ENCODE measurements around the gene CHST13.
A peak's percentile ranks its signal among the peaks of the same experiment; 100 is the strongest.

The CHST13 gene

DNA sequence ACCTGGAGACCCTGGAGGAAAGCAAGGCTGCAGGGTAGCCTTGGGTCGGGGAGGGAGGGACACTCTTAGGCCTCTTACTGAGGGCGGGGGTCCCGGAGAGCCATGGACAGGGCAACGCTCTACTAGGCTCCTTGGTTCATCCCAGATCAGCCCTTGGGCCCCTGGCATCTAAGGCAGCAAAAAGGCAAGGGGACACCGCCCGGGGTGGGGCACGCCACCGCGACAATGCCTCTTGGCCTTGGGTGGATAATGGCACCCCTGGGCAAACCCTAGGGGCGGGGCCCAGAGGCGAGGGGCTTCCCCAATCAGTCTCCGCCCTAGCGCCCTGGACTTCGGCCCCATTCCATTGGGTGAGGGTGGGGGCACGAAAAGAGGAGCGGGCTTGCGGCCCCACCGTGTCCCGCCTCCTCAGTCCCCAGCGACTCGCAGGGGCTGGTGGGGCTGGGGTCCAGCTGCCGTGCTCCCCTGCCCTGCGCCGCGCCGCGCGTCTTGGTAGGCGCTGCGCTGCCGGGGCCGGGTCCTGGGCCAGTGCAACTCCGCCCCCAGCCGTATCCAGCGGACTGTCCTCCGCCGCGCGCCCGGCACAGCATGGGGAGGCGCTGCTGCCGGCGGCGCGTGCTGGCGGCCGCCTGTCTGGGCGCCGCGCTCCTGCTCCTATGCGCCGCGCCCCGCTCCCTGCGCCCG is at the start of gene CHST13:
TSS of gene CHST13 (plus strand) at position 411 of the 684 bp plus-strand sequence. CDS start at position 589, 178 bp downstream.
- peak; percentile 49 for DNase-seq

DNA sequence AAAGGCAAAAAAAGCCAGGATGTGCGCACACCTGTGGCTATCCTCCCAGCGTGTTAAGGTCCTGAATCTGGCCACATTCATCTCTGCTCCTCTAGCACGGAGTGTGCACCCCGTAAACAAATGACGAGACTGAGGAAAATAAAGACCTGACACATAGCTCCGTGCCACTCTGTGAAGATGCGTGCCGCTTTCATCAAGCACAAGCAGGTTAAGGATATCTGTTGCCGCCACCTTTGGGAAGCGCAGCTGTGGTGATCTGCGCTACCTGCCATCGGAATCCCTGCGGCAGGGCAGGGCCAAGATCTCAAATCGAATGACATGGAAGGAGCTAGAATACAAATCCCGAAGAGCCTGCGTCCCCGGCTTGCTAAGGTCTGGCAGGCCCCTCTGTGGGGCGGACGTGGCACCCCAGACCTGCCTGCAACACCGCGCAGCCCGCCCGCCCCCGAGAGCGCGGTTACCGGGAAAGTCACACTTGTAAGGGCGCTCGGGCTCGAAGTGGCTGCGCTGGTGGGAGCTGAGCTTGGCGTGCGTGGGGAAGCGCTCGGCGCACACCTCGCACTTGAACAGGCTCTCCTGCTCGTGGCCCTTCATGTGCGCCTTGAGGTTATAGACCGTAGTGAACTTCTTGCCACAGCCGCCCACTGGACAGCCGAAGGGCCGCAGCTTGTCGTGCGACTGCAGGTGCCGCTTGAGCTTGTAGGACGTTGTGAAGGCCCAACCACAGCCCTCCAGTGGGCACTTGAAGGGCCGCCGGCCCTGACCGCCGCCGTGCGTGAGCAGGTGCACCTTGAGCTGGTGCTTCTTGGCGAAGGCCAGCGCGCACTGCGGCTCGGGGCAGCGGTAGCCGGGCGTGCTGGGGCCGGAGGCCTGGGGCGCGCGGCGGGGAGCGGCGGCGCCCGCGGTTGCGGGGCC is 49.2 kb upstream of the CHST13 start:
- DNase-seq = no peak

GRCh38 chr3:126475413-126476114 is 48.4 kb upstream of the CHST13 start, which contains the start of gene ZXDC:
Gene ZXDC (minus strand): TSS chr3:126475891. CDS start chr3:126475865, 26 bp downstream.
- peak; percentile 91 for DNase-seq

GRCh38 chr3:126476166-126477060 is 47.5 kb upstream of the CHST13 start:
- DNase-seq = peak; percentile 77

DNA sequence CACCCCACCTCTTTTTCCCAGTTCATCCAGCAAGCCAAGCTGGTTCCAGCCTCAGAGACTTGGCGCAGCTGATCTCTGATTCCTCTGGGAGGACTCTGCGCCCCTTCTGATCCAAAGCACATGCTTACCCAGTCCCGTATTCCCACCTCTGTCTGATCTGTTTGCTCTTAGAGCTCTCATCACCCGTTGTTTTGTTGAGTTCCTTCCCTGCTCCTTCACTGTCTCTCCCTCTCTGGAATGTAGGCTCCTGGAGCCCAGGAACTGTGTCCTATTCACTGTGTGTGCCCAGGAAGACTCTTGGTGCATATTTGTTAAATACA is 46.9 kb upstream of the CHST13 start:
- DNase-seq = no peak

DNA sequence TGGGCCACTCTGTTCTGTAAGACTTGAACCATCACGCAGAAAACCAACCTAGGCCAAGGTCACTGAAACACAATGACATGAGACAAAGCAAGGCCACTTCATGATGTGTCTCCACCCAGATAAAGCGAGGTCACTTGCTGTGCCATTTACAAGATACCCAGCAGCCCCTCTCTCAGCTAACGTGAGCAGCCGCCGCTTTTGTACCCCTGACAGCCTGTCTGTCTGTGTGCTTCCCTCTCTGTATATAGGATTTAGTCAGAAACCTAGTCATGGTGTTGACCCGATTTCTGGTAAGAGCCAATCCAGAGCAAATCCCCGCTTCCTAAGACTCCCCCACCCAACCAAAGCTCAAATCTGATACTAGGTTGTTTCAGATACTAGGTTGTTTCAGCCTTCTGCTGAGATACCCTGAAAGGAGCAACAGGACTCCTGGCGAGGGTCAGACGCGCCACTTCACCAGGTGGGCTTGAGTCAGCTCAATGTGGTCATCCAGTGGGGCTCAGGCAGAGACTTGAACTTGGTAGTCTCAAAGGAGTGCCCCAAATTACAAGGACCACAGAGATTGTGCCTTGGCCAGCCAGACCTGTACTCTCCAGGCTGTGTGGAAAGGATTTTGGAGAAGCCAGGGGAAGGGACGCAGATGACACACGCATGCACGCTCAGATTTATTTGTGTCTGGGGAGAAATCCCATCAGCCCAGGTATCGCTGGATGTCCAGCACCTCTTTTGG is 45.2 kb upstream of the CHST13 start:
- DNase-seq = no peak

DNA sequence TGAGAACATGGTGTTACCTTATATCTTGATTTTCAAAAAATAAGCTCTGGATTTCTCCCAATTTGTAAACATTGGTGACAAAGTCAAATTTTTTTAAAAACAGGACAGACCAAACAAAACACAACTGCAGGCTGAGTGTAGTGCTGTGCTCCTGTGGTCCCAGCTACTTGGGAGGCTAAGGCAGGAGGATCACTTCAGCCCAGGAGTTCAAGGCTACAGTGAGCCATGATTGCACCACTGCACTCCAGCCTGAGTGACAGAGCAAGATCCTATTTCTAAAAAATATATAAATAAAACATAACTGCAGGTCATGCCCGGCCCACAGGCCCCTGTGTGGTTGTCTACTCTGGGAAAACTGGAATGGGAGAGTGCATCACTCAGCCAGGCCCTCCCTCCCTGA is 44.3 kb upstream of the CHST13 start:
- DNase-seq = no peak

- DNase-seq = no peak
Measured at GRCh38 chr3:126480206-126480605, 43.7 kb upstream of the CHST13 start.

GRCh38 chr3:126480861-126481260 is 43.1 kb upstream of the CHST13 start:
- no peak for DNase-seq

GRCh38 chr3:126481808-126482502 is 42.0 kb upstream of the CHST13 start:
- DNase-seq = no peak

- DNase-seq = no peak
Measured at GRCh38 chr3:126482503-126483255, 41.3 kb upstream of the CHST13 start.

- no peak for DNase-seq
Measured at GRCh38 chr3:126483321-126483761, 40.6 kb upstream of the CHST13 start.

DNA sequence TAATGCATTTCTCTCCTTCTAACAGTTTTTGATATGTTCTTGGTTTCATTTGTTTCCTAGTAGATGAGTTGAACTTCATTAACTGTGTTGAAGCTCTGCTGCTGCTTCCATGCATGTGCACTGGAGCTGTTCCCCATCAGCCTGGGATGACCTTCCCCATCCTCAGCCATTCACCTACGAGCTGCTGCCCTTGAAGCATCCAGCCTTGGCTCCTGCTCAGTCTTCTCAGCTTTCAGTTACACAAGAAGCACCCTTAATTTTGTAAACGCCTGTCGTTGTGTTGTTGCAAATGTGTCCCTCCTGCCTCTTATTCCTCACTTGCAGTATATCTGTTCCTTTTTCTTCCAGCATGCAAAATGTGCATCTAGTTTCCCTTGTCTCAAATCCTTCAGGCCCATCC is 39.8 kb upstream of the CHST13 start:
- no peak for DNase-seq

GRCh38 chr3:126484662-126485061 is 39.3 kb upstream of the CHST13 start:
- DNase-seq = no peak

- no peak for DNase-seq
Measured at GRCh38 chr3:126485176-126485897, 38.6 kb upstream of the CHST13 start.

- DNase-seq = no peak
Measured at GRCh38 chr3:126485956-126486355, 38.0 kb upstream of the CHST13 start.

GRCh38 chr3:126486360-126486847 is 37.6 kb upstream of the CHST13 start:
- no peak for DNase-seq

DNA sequence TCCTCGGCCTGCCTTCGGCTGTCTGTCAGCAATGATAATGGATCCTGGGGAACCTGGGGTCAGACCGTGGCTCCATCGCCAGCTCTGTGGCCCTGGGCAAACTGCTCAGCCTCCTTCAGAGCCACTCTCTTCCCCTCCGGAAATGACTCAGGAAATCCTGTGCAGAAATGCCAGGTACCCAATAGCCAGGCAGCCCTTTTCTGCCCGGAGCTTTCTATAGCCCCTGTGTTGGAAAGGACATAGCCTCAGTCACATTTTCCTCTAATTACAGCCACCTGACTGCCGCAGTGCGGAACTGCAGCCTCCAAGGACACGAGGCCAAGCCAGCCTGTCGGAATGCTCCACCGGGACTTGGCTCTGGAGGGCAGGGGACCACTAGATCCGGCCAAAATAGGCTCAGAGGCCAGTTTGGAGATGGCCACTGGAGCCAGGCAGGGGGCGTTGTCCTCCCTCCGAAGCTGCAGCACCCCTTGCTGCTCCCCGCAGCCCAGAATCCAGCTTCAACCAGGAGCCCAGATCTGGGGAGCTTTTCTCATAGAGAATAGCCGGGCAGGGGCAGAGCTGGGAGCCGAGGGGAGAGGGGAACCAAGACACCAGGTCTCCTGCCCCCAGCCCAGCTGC is 36.7 kb upstream of the CHST13 start:
- DNase-seq = no peak

GRCh38 chr3:126488185-126488584 is 35.8 kb upstream of the CHST13 start:
- no peak for DNase-seq

Measured in NCI-H1436 (cell line).